Left ventricle myocardium inferior (tissue), 1 donor: ENCODE data around the gene SYNRG. TPM values are rescaled to one million over a fixed set of nuclear protein-coding genes. Genes with fewer than 3 reads are reported as not detected.

ENCODE experiments used
- DNase-seq: peaks from one replicate; pipeline ENCODE4 v3.0.0-alpha.2; 2020
- H3K27ac ChIP-seq: fragments of 200-600 bp; replicated peaks from 2 replicates; pipeline ENCODE4 v1.8.0; 2021
- H3K27me3 ChIP-seq: fragments of 200-600 bp; 2 replicates; pipeline ENCODE4 v1.8.0; 2021; ENCODE audit warnings: low read depth
- H3K36me3 ChIP-seq: fragments of 200-600 bp; 2 replicates; pipeline ENCODE4 v1.8.0; 2021
- H3K4me1 ChIP-seq: fragments of 200-600 bp; 2 replicates; pipeline ENCODE4 v1.8.0; 2021
- H3K4me3 ChIP-seq: fragments of 200-600 bp; 2 replicates; pipeline ENCODE4 v1.8.0; 2021; ENCODE audit warnings: mild to moderate bottlenecking, moderate library complexity
- H3K9me3 ChIP-seq: fragments of 200-600 bp; replicated peaks from 2 replicates; pipeline ENCODE4 v1.8.0; 2021
- intact Hi-C: fragments of 100-400 bp; cut with micrococcal nuclease; formaldehyde crosslinking; loops from one replicate; pipeline ENCODE4 v1.11.0; 2022
- total RNA-seq: library from RNA; stranded (reverse); fragmentation: NEBNext Ultra II Directional; extraction: Animal tissue kit (Norgen Biotek cat#: 25700); gene quantifications from one replicate; pipeline ENCODE4 v1.2.1, GENCODE V29; 2021
- TF ChIP-seq, protein P1 (sequence below): fragments of 200-600 bp; IDR thresholded peaks from 2 replicates; pipeline ENCODE4 v1.8.0; 2021; ENCODE audit warnings: antibody characterized with exemption, mild to moderate bottlenecking, borderline replicate concordance
- donor health status: DM: no; HTN: yes; CAD: no; lungs with severe emphysema.

Gene SYNRG
- total RNA-seq, 1 donor from 2014 or later, result 33.0 TPM

DNA sequence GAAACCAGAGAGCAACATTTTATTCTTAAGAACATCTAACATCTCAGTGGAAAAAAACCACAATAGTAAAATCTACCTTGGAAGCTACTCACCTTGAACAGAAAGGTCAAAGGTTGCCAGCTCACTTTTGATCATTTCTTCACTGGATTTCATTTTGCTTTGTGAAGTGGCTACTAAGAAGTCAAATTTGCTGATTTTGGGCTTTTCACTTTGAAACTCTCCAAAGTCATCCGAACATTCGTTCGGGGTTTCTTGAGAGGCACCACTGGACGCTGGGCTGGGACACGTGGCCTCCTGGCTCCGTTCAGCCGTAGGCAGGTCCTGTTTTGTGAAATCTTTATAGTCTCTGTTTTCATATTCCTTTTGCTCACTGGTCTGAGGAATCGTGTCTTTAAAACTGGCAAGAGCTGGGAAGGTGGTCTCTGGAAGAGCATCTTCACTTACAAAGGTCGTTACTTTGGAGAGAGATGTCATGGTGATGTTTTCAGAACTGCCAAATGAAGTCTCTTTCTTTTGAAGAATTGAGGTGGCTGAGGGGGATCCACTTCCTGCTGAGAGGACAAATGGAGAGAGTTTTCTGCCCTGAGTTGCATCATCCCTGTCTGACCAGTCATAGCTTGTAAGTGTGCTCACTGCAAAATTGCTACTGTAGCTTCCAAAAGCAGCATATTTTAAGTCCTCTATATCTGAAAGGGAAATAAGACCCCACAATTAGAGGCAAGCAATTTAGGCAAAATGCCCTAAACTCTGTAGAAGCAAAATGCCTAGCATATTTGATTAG lies 67.1 kb downstream of the SYNRG start:
- TF ChIP-seq, protein P1, sequence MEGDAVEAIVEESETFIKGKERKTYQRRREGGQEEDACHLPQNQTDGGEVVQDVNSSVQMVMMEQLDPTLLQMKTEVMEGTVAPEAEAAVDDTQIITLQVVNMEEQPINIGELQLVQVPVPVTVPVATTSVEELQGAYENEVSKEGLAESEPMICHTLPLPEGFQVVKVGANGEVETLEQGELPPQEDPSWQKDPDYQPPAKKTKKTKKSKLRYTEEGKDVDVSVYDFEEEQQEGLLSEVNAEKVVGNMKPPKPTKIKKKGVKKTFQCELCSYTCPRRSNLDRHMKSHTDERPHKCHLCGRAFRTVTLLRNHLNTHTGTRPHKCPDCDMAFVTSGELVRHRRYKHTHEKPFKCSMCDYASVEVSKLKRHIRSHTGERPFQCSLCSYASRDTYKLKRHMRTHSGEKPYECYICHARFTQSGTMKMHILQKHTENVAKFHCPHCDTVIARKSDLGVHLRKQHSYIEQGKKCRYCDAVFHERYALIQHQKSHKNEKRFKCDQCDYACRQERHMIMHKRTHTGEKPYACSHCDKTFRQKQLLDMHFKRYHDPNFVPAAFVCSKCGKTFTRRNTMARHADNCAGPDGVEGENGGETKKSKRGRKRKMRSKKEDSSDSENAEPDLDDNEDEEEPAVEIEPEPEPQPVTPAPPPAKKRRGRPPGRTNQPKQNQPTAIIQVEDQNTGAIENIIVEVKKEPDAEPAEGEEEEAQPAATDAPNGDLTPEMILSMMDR, result no peak
- Histone ChIP-seq H3K4me1 (peaks cover 23% of the 10 kb centered on the region), H3K9me3 (no peaks in the 10 kb centered on the region), H3K27ac (no peak overlapping the region), H3K4me3 (no peak overlapping the region), H3K27me3 (no peaks in the 10 kb centered on the region), H3K36me3 (peaks cover 53% of the 10 kb centered on the region)
- DNase-seq, result no peak
- intact Hi-C loops, result no loop called here

DNA sequence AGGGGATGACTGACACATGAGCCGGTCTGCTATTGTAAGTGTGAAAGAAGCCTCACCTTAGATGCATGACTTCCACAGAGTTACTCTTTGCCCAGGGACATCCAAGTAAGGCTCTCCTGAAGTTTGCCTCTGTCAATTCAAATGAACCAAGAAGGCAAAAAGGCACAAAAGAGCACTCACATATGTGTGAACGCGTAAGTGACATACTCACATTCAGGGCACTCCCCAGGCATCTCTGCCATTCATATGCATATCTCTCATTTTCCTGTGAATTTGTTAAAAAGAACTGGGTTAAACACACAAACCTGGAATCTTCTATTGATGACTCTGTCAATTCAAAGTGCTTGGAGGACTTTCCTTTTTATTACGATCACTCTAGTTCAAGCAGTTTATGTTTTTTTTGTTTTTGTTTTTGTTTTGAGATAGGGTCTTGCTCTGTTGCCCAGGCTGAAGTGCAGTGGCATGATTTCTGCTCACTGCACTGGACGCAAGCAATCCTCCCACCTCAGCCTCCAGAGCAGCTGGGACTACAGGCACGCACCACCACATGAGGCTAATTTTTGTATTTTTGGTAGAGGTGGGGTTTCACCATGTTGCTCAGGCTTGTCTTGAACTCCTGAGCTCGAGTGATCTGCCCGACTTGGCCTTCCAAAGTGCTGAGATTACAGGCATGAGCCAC lies 70.1 kb downstream of the SYNRG start:
- TF ChIP-seq, protein P1, result no peak
- DNase-seq, result no peak
- Histone ChIP-seq H3K4me1 (peaks cover 3% of the 10 kb centered on the region), H3K4me3 (no peak overlapping the region), H3K9me3 (no peaks in the 10 kb centered on the region), H3K27me3 (no peaks in the 10 kb centered on the region), H3K36me3 (peaks cover 79% of the 10 kb centered on the region), H3K27ac (no peak overlapping the region)
- intact Hi-C loops, result no loop called here

DNA sequence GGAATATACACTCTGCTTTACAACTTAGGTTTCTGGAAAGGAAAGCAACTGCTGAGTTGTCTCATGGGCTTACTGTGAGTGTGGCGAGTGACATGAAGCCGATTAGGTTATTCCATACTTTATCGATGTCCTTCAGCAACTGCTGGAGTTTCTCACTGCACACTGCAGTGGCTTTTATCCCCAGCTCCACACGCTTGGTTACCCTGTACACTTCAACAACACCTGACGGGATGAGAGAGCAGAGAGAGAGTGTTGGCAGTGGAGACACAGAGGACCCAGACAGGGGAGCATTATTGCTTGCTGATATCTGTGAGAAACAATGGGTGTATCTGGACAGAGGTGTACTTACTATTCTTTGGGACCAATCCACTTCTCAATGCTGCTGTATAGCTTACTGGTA lies 73.3 kb downstream of the SYNRG start:
- DNase-seq, result no peak
- intact Hi-C loops, result no loop called here
- TF ChIP-seq, protein P1, result no peak
- Histone ChIP-seq H3K4me3 (no peak overlapping the region), H3K9me3 (no peaks in the 10 kb centered on the region), H3K27ac (no peak overlapping the region), H3K36me3 (peaks cover 87% of the 10 kb centered on the region), H3K4me1 (no peaks in the 10 kb centered on the region), H3K27me3 (no peaks in the 10 kb centered on the region)

DNA sequence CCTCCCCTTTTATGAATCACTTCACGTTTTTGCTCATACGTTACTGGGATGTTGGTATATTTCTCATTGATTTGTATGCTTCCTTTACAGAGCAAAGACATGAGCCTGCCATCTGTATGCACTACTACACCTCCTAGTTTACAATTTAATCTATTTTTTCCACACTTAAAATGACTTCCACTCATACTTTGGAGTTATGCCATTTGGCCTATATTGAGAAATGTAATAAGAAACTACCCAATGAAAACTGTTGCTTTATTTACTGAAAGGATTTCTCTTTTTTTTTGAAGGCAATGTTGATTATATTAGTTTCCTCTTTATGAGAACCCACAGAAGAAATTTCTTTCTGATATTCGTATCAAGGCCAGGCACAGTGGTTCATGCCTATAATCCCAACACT lies 76.5 kb downstream of the SYNRG start:
- intact Hi-C loops, result no loop called here
- Histone ChIP-seq H3K27ac (no peak overlapping the region), H3K36me3 (peaks cover 85% of the 10 kb centered on the region), H3K9me3 (no peaks in the 10 kb centered on the region), H3K4me1 (no peaks in the 10 kb centered on the region), H3K4me3 (no peak overlapping the region), H3K27me3 (no peaks in the 10 kb centered on the region)
- no peak for DNase-seq
- TF ChIP-seq, protein P1, result no peak

DNA sequence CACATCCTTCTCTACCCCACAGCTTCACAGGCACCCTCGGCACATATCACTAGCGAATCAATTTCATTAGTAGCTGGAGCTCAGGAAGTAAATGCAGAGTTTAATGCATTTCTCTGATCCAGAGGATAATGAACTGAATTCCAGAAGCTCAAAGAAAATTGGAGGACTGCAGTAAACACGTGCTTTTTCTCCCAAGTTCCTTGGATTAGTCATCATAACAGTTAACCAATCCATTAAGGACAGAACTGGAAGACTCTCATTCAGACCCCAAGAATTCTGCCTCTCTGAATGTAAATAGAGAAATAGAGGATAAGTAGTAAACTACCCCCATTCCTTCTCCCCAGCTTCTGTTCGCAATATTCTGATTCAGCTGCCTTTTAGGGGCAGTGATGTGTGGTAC lies 78.8 kb downstream of the SYNRG start:
- TF ChIP-seq, protein P1, result no peak
- H3K4me1 ChIP-seq, result no peaks in the 10 kb centered on the region
- DNase-seq, result no peak
- no peaks in the 10 kb centered on the region for H3K9me3 ChIP-seq
- peaks cover 77% of the 10 kb centered on the region for H3K36me3 ChIP-seq
- no peak overlapping the region for H3K27ac ChIP-seq
- no peaks in the 10 kb centered on the region for H3K27me3 ChIP-seq
- intact Hi-C loops, result no loop called here
- no peak overlapping the region for H3K4me3 ChIP-seq
